Myocyte (in vitro differentiated cells): Measurements from ENCODE around the gene TMBIM4. TPM values are rescaled to one million over a fixed set of nuclear protein-coding genes. Genes with fewer than 3 reads are reported as not detected.
"Not testable (repeated sequence)": the region's sequence is repeated elsewhere in the genome, so short reads cannot be mapped to it uniquely, and the experiment has no call there.

Source experiments
- DNase-seq: peaks from one replicate; pipeline ENCODE4 v3.0.0-alpha.2; 2012; ENCODE audit warnings: low read depth
- total RNA-seq: library from RNA; depleted of rRNA; stranded (reverse); fragments of >200 nt; gene quantifications from 2 replicates; pipeline ENCODE4 v1.2.3, GENCODE V29; 2014

The TMBIM4 gene
- total RNA-seq, 1 donor from 2014 or later, result 115 TPM

- DNase-seq, result no peak
Observed at GRCh38 chr12:66187036-66187435, 17.2 kb upstream of the TMBIM4 start.

- DNase-seq, result not testable (repeated sequence)
Observed at GRCh38 chr12:66184822-66185221, 15.0 kb upstream of the TMBIM4 start.

GRCh38 chr12:66182956-66183355, 13.2 kb upstream of the TMBIM4 start:
- DNase-seq, result no peak

GRCh38 chr12:66176105-66176900, 6.5 kb upstream of the TMBIM4 start:
- no peak for DNase-seq

GRCh38 chr12:66174391-66175325, 4.9 kb upstream of the TMBIM4 start:
- DNase-seq, result not testable (repeated sequence)

GRCh38 chr12:66170606-66171005, 810 bp upstream of the TMBIM4 start:
- no peak for DNase-seq

GRCh38 chr12:66168410-66168809, 1.4 kb downstream of the TMBIM4 start:
- no peak for DNase-seq

GRCh38 chr12:66166561-66166960, 3.2 kb downstream of the TMBIM4 start:
- no peak for DNase-seq

- no peak for DNase-seq
Observed at GRCh38 chr12:66165141-66165540, 4.7 kb downstream of the TMBIM4 start.

- no peak for DNase-seq
Observed at GRCh38 chr12:66164349-66164821, 5.4 kb downstream of the TMBIM4 start.

GRCh38 chr12:66163289-66163688, 6.5 kb downstream of the TMBIM4 start:
- DNase-seq, result no peak

GRCh38 chr12:66162701-66163100, 7.1 kb downstream of the TMBIM4 start:
- DNase-seq, result no peak

GRCh38 chr12:66160704-66161103, 9.1 kb downstream of the TMBIM4 start:
- no peak for DNase-seq

- no peak for DNase-seq
Observed at GRCh38 chr12:66159123-66159522, 10.7 kb downstream of the TMBIM4 start.

- no peak for DNase-seq
Observed at GRCh38 chr12:66156654-66157053, 13.1 kb downstream of the TMBIM4 start.

- DNase-seq, result no peak
Observed at GRCh38 chr12:66154776-66155175, 15.0 kb downstream of the TMBIM4 start.

GRCh38 chr12:66152732-66153131, 17.1 kb downstream of the TMBIM4 start:
- DNase-seq, result no peak

- no peak for DNase-seq
Observed at GRCh38 chr12:66149702-66150398, 19.9 kb downstream of the TMBIM4 start.

GRCh38 chr12:66144791-66145754, 24.7 kb downstream of the TMBIM4 start:
- DNase-seq, result peak; percentile 37

- DNase-seq, result peak; percentile 24
Observed at GRCh38 chr12:66143868-66144267, 25.9 kb downstream of the TMBIM4 start.
